GM18502 (cell line): ENCODE results near the gene SAMD1.

Experiments used
- ATAC-seq: cut with Tn5 transposase; IDR thresholded peaks from one replicate; pipeline ENCODE4 v1.9.1; 2021; ENCODE audit warnings: mild to moderate bottlenecking; ENCODE audit not compliant: unreplicated experiment, poor library complexity

The SAMD1 gene

GRCh38 chr19:14091081-14091812, 696 bp upstream of the SAMD1 start:
- peak; percentile 59 for ATAC-seq

GRCh38 chr19:14089662-14090508, 666 bp downstream of the SAMD1 start:
- ATAC-seq, result no peak

GRCh38 chr19:14089412-14089661, 1.2 kb downstream of the SAMD1 start:
- ATAC-seq, result no peak

- no peak for ATAC-seq
Measured at GRCh38 chr19:14088634-14089411, 1.7 kb downstream of the SAMD1 start.

DNA sequence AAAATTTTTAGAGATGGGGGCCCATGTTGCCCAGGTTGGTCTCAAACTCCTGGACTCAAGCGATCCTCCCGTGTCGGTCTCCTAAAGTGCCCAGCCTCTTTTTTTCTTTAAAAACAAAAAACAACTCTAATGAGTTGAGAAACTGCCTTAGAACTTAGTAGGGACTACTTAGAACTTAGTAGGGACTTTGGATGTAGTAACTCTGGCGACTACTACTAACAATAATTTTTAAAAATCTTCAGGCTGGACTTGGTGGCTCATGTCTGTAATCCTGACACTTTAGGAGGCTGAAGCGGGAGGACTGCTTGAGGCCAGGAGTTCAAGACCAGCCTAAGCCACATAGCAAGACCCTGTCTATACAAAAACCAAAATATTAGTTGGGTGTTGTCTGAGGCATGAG, 4.5 kb downstream of the SAMD1 start:
- no peak for ATAC-seq

DNA sequence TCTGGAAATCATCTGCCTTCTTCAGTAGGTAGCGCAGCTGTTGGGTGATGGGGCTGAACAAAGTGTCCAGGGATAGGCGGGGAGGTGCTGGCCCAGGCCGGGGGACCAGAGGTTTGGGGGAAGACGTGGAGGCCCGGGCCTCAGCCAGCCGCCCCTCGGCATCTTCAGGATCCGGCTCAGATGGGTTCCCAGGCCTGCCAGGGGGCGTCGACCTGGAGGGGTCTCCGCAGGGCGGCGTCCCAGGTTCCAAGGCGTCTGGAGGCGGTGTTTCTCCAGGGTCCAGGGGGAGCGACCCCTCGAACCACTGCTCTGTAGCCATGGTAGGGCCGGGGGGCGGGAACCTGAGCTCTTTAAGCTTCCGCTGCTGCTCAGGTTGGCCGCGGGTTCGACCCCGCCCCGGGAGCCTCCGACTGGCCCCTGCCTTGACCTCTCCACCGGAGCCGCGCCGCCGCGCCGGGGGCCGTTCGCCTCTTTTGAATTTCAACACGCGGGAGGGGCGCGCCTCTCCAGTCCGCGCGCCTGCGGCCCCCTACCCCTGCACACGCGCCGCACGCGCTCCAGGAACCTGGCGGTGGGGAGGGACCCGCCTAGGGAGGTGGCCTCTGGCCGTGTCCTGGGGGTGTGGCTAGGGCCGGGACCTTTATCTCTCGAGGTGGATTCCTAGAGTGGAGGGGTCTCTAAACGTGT, 5.1 kb downstream of the SAMD1 start, which contains the start of gene C19orf67:
Gene C19orf67 (minus strand): TSS at position 475 of the 687 bp plus-strand sequence. CDS start 156 bp downstream, at position 319.
- no peak for ATAC-seq

DNA sequence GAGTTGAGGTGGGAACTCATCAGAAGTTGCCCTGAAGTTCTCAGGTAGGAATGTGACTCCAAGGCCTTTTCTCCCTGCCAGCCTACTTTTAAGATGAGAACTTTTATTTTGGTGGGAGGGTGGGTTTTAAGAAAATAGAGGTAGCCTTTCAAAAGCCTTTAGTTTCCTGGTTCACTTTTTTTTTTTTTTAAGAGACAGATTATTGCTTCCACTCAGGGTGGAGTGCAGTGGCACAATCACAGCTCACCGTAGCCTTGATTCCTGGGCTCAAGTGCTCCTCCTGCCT, 7.9 kb downstream of the SAMD1 start:
- no peak for ATAC-seq

DNA sequence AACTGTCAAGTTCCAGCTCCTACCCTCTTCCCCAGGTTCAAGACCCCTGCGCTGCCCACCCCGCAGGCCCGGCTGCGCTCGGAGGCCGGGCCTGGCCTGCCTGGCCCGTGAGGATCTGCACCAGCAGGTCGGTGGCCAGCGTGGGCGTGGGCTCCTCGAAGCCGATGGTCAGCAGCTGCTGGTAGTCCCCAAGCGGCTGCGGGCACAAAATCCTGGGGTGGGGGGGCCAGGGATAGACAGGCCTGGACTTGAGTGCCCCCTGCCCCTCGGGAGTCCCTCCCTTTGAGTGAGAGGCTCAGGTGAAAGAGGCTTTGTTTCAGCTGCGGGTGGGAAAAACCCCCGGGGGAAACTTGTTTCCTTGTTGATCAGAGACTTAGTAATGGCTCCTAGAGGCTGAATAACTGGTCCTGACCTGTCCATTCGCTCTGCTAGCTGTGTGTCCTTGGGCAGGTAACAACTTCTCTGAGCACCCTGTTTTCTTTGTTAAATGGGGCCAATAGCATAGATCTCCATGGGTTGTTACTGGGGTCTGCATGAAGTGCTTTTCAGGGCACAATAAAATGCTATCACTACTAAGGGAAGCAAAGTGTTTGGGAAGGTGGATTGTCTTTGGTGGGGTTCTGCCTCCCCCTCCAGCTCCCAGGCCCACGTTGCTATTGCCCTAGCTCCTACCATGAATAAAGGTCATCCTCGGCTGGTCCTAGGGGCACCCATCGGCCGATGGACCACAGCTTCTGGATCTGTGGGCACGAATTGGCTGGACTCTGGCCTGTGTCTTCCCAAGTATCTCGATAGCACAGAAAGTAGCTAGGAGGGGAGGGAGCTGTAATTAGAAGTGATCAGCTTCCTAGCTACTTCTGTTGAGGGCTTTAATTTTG, 8.5 kb downstream of the SAMD1 start:
- peak; percentile 5 for ATAC-seq

DNA sequence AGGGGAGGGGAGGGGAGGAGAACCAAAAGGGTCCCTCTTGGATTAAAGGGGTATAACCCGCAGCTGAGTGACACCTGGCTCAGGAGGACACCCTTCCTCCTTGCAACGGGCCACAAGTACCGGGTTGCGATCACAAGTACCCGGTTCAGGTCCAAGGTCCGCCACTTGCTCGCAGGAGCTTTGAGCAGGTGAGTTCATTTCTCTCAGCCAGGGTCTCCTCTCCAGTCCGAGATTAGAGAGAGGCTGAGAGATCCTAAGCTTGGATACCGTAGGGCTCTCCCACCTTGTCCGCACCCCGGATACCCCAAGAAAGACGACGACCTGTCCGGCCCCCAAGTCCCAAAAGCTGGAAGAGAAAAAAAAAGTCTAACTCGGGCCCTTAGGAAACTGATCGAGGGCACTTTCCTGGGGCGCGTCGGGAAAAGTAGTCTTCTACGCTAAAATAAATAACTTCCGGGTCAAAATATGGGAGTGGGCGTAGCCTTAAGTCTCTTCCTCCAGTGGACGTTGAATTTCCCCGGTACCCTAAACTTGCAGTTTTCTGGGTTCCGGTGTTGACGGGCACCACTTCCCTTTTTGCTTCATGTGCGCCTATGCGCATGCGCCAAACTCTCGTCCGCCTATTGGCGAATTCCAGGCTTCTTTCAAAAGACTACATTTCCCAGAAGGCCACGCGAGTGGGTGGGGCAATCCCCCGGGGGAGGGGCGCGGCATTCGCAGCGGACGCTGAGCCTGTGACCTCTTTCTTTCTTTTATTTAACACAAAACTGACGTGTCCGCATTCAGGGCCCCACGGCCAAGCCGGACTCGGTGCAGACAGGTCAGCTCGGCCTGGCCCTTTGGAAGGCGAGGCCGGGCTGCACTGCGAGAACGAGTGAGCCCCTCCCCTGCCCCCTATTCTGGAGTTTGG, 9.4 kb downstream of the SAMD1 start:
- ATAC-seq, result peak; percentile 80

DNA sequence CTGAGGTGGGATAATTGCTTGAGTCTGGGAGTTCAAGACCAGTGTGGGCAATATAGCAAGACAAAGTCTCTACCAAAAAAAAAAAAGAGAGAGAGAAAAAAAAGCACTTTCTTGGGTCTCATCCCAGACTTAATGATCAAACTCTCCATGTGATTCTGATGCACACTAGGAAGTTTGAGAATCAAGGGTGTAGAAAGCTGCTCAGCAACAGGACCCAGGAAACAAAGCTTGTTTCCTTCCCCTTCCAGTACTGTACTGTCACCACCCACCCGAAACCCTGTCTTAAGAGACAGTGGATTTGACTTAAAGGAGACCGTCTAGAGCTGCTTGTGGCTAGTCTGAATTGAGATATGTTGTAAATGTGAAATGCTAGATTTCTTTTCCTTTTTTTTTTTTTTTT, 12.1 kb downstream of the SAMD1 start:
- ATAC-seq, result no peak

DNA sequence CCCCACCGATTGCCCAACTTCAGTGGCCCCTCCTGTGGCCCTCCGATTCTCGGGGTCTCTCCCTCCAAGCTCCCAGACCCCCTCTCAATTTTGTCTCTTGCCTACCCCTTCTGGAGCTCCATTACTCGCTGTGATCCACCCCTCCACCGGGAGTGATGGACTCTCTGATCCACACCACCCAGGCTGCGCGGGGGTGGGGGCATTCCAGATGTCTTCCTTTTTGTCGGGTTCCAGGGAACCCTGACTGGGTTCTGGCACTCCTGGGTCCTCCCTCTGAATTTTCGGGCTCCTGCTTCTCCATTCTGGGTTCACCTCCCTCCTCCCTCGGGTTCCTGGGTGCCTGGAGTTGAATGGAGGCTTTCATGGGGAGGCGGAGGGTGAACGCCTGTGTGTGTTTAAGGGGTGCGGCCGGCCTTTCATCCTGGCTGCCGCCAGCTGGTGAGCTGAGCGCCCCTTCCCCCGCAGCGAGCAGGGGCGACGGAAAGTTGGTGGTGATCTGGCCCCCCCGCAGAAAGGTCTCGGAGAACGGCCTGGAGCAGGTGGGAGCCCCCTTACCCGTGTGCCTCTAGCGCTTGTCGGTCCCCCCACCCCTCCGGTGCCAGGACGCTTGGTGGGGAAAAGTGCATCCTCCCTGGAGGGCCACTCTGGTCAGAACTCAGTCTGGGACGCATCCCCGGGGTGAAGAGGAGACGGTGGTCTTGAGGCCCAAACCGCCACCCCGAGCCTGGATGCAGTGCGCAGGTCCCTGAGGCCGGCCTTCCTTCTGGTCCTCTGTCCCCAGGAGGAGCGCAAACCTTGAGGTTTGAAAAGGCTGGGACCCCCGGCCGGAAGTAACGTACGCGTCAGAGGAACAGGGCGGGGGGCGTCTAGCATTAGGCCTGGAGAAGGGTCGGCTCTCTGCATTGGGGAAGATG, 16.4 kb downstream of the SAMD1 start:
- ATAC-seq, result no peak

DNA sequence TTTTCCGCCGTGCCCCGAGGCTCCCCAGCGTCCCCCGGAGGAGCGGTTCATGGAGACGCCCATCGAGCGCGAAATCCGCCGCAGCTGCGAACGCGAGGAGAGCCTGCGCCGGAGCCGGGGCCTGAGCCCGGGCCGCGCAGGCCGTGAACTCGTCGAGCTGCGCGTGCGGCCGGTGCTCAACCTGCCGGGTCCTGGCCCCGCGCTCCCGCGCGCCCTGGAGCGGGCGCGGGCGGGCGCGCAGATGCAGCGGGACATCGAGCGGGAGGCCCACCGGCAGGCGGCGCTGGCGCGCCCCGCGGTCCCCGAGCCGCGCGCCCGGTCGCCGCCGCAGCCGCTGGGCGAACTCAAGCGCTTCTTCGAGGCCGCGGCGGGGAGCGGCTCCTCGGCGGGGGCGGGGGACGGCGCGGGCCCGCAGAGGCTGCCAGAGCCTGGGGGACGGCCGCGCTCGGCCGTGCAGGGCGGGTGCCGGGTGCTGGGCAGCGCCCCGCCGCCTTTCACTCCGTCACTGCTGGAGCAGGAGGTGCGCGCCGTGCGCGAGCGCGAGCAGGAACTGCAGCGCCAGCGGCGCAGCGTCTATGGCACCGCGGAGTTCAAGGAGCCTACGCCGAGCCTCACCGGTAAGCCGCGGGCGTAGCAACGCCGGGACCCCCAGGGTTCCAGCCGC, 17.2 kb downstream of the SAMD1 start:
- ATAC-seq, result peak; percentile 55

DNA sequence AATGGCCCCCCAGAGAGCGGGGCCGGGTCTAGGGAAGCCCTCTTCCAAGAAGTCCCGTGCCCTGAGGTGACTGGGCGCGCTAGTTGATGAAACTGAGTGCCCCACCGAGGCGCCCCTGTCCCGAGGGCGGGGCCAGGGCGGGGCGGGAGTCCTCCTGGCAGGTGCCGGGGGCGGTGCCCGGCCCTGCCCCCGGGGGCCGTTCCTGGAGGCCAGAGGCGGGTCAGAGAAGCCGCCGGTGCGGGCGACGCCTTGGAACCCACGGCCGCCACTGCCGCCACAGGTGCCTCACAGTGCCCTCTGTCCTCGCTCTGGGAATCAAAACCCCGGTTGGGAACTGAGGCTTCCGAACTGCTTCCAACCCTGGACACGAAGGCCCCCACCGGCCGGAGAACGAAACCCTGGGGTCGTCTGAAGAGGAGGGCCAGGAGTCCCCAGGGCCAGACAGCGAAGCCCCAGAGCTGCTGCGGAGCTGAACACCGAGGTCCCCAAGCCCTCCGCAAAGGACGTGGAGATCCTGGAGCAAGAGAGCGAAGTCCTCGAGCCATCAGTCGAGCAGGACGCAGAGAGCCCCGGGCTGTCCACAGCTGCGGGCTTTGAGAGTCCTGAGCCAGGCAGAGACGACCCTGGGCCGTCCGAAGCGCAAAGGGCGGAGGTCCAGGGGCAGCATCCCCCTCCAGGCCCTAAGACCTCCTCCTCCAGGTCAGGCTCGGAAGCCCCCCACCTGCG, 17.9 kb downstream of the SAMD1 start, which contains the start of gene MISP3:
Gene MISP3 (plus strand): TSS at position 252 of the 726 bp plus-strand sequence. CDS start 524 bp downstream, outside the sequence.
- no peak for ATAC-seq

GRCh38 chr19:14070268-14071050, 20.1 kb downstream of the SAMD1 start:
- no peak for ATAC-seq

DNA sequence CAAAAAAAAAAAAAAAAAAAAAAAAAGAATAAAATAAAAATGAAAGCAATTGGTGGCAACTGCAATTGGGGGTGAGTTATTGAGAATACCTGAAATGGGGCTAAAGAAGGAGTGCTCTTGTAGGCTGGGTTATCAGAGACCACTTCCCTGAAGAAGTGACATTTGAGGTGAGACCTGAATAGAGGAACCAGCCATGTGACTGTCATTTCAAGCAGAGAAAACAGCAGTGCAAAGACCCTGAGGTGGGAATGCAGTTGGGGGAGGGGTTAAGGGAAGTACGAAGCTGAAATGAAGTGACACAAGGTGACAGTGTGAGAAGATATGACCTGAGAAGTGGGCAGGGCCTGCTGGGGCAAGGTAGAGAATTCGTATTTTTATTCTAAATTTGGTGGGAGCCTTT, 24.4 kb downstream of the SAMD1 start:
- no peak for ATAC-seq

- no peak for ATAC-seq
Measured at GRCh38 chr19:14063105-14063504, 27.4 kb downstream of the SAMD1 start.
